Measurements from ENCODE around the gene NPPB. TPM values are rescaled to one million over a fixed set of nuclear protein-coding genes. Genes with fewer than 3 reads are reported as not detected.
"Not testable (repeated sequence)": the region's sequence is repeated elsewhere in the genome, so short reads cannot be mapped to it uniquely, and the experiment has no call there.

NPPB gene
- total RNA-seq, 1 experiment from 2014 or later: not detected

- Mint-ChIP-seq H3K36me3 (ENCODE audit: insufficient read depth, unreplicated experiment) (peaks cover 25% of the 10 kb centered on the region), H3K27me3 (ENCODE audit: unreplicated experiment) (peaks cover 3% of the 10 kb centered on the region), H3K4me1 (ENCODE audit: low read depth, unreplicated experiment) (no peaks in the 10 kb centered on the region), H3K27ac (ENCODE audit: unreplicated experiment) (no peak overlapping the region), H3K4me3 (ENCODE audit: low read depth, unreplicated experiment) (no peak overlapping the region), H3K9me3 (ENCODE audit: low read depth, unreplicated experiment) (no peaks in the 10 kb centered on the region)
- no peak for DNase-seq
- no TSS peak for BruUV-seq (replicated peaks)
- no peak for TF ChIP-seq CTCF (IDR thresholded peaks at IDR 0.05; ENCODE audit: unreplicated experiment)
- intact Hi-C loops (cut with micrococcal nuclease; ENCODE audit: unreplicated experiment): no loop called here
- CTCF ChIA-PET: no interaction called here
These were observed 46.2 kb upstream of the NPPB start for GRCh38 chr1:11904978-11905377.

GRCh38 chr1:11904156-11904555 lies 45.4 kb upstream of the NPPB start:
- H3K27ac Mint-ChIP-seq (ENCODE audit: unreplicated experiment); H3K9me3 Mint-ChIP-seq (ENCODE audit: low read depth, unreplicated experiment); H3K4me1 Mint-ChIP-seq (ENCODE audit: low read depth, unreplicated experiment); CTCF ChIA-PET; BruUV-seq (replicated peaks); DNase-seq; intact Hi-C loops (cut with micrococcal nuclease; ENCODE audit: unreplicated experiment); H3K4me3 Mint-ChIP-seq (ENCODE audit: low read depth, unreplicated experiment): not testable (repeated sequence)
- peaks cover 11% of the 10 kb centered on the region for H3K27me3 Mint-ChIP-seq (ENCODE audit: unreplicated experiment)
- H3K36me3 Mint-ChIP-seq (ENCODE audit: insufficient read depth, unreplicated experiment): peaks cover 16% of the 10 kb centered on the region

- no peaks in the 10 kb centered on the region for H3K4me1 Mint-ChIP-seq (ENCODE audit: low read depth, unreplicated experiment)
- DNase-seq: no peak
- no TSS peak for BruUV-seq (replicated peaks)
- H3K27ac Mint-ChIP-seq (ENCODE audit: unreplicated experiment): no peak overlapping the region
- H3K4me3 Mint-ChIP-seq (ENCODE audit: low read depth, unreplicated experiment): no peak overlapping the region
- intact Hi-C loops (cut with micrococcal nuclease; ENCODE audit: unreplicated experiment): no loop called here
- H3K9me3 Mint-ChIP-seq (ENCODE audit: low read depth, unreplicated experiment): no peaks in the 10 kb centered on the region
- H3K36me3 Mint-ChIP-seq (ENCODE audit: insufficient read depth, unreplicated experiment): peaks cover 7% of the 10 kb centered on the region
- peaks cover 19% of the 10 kb centered on the region for H3K27me3 Mint-ChIP-seq (ENCODE audit: unreplicated experiment)
- no peak for TF ChIP-seq CTCF (IDR thresholded peaks at IDR 0.05; ENCODE audit: unreplicated experiment)
- CTCF ChIA-PET: no interaction called here
These were observed 44.5 kb upstream of the NPPB start for GRCh38 chr1:11903210-11903609.

- peaks cover 30% of the 10 kb centered on the region for H3K27me3 Mint-ChIP-seq (ENCODE audit: unreplicated experiment)
- H3K36me3 Mint-ChIP-seq (ENCODE audit: insufficient read depth, unreplicated experiment); H3K4me3 Mint-ChIP-seq (ENCODE audit: low read depth, unreplicated experiment); H3K9me3 Mint-ChIP-seq (ENCODE audit: low read depth, unreplicated experiment); BruUV-seq (replicated peaks); intact Hi-C loops (cut with micrococcal nuclease; ENCODE audit: unreplicated experiment); H3K27ac Mint-ChIP-seq (ENCODE audit: unreplicated experiment); H3K4me1 Mint-ChIP-seq (ENCODE audit: low read depth, unreplicated experiment): not testable (repeated sequence)
- peak; percentile 60 for DNase-seq
- CTCF ChIA-PET: interaction anchor here (0.7 kb wide), 2 partner anchors 18 to 68 kb away, joined by 3 to 6 read pairs; no protein-coding TSS in a partner anchor
These were observed 42.7 kb upstream of the NPPB start for GRCh38 chr1:11901446-11901845.

- no peak for DNase-seq
- H3K27me3 Mint-ChIP-seq (ENCODE audit: unreplicated experiment): peaks cover 30% of the 10 kb centered on the region
- no peaks in the 10 kb centered on the region for H3K4me1 Mint-ChIP-seq (ENCODE audit: low read depth, unreplicated experiment)
- no peak overlapping the region for H3K27ac Mint-ChIP-seq (ENCODE audit: unreplicated experiment)
- TF ChIP-seq CTCF (IDR thresholded peaks at IDR 0.05; ENCODE audit: unreplicated experiment): no peak
- BruUV-seq (replicated peaks): no TSS peak
- no peaks in the 10 kb centered on the region for H3K36me3 Mint-ChIP-seq (ENCODE audit: insufficient read depth, unreplicated experiment)
- no peaks in the 10 kb centered on the region for H3K9me3 Mint-ChIP-seq (ENCODE audit: low read depth, unreplicated experiment)
- H3K4me3 Mint-ChIP-seq (ENCODE audit: low read depth, unreplicated experiment): no peak overlapping the region
- CTCF ChIA-PET: no interaction called here
- intact Hi-C loops (cut with micrococcal nuclease; ENCODE audit: unreplicated experiment): no loop called here
These were observed 40.2 kb upstream of the NPPB start for GRCh38 chr1:11898831-11899467.

Measured in Calu3 (cell line).